DMS79 (cell line): ENCODE data around the gene FXYD5.
"Not testable (repeated sequence)": the region's sequence is repeated elsewhere in the genome, so short reads cannot be mapped to it uniquely, and the experiment has no call there.

Experiments used
- DNase-seq: peaks from one replicate; lab custom pipeline; 2025; lab: John Stamatoyannopoulos, UW

Gene FXYD5

GRCh38 chr19:35138305-35138892, 16.1 kb upstream of the FXYD5 start, which contains the start of gene FXYD1:
Gene FXYD1 (plus strand): TSS chr19:35138824. CDS start chr19:35140080, 1,256 bp downstream.
- no peak for DNase-seq

GRCh38 chr19:35140207-35140961, 14.2 kb upstream of the FXYD5 start:
- DNase-seq = no peak

GRCh38 chr19:35140962-35141836, 13.3 kb upstream of the FXYD5 start:
- no peak for DNase-seq

GRCh38 chr19:35141837-35142605, 12.5 kb upstream of the FXYD5 start:
- DNase-seq = no peak

DNA sequence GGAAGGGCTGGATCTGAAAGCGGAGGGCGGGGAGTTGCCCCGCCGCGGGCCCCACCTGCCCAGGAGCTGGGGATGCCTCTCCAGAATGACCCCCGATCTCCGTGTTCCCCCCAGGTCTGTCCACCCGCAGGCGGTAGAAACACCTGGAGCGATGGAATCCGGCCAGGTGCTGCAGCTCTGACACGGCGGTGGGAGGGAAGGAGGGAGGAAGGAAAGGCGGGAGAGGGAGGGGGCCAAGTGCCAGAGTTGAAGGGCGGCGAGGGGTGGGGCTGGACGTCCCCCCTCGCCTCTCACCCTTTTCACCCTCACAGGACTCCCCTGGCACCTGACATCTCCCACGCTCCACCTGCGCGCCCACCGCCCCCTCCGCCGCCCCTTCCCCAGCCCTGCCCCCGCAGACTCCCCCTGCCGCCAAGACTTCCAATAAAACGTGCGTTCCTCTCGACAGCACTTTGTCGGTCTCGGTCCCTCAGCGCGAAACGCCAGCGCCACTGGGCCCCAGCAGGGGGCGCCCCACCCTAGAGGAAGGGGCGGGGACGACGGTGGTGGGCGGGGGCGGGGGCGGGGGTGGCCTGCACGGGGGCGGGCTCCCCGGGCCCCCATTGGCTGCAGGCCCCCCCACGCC, 11.8 kb upstream of the FXYD5 start:
- DNase-seq = no peak

DNA sequence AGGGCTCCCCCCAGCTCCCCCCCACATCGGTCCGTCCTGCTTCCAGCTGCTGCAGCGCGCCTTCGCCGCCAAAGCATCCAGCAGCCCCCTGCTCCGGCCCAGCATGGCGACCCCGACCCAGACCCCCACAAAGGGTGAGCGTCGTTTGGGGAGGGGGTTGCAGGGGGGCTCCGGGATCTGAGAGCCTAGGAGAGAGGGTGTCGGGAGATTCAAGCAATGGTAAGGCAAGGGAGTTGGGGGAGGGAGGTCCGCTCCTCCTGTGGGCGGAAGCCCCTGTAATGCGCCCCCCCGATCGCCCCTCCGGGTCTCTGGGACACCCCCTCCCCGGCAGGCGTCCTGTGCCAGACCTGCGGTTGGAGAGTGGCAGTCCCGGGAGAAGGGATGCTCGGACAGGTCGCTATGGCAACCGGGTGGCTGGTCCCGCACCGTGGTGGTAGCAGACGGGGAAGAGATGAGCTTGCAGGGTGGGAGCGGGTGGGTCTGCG, 11.3 kb upstream of the FXYD5 start, which contains the start of gene FXYD7:
Gene FXYD7 (plus strand): TSS at position 25 of the 485 bp plus-strand sequence. CDS start 79 bp downstream, at position 104.
- DNase-seq = no peak

DNA sequence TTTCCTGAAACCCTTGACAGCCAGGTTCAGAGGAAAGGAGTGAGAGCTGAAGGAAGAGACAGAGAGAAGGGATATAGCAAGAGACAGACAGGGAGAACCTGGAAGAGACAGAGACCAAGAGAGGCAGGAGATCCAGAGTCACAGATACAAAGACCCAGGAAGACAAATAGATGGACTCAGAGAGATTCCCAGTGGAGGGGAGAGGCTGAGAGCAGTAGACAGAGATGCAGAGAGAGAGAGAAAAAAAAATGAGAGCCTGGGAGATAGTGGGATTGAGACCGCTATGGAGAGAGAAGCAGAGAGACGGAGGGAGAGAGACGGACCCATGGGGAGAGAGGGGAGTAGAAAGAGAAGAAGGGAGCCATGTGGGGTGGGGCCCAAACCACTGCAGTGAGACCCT, 10.7 kb upstream of the FXYD5 start:
- DNase-seq = no peak

DNA sequence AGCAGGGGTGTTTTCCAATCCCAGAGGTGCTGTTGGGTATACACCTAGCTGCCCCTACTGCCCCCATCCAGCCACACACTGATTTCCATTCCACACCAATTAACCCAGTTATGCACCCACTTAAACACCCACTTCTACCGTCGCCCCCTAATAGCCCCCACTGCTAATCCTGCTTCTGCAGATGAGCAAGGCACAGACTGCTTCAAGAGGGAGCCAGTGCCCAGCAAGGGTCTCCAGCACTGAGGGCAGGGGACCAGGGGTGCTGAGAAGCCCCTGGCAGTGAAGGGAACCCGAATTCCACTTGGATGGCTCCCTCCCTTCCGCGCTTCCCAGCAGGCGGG, 10.3 kb upstream of the FXYD5 start:
- no peak for DNase-seq

- DNase-seq = peak; percentile 36
Observed at GRCh38 chr19:35144600-35145436, 9.7 kb upstream of the FXYD5 start.

DNA sequence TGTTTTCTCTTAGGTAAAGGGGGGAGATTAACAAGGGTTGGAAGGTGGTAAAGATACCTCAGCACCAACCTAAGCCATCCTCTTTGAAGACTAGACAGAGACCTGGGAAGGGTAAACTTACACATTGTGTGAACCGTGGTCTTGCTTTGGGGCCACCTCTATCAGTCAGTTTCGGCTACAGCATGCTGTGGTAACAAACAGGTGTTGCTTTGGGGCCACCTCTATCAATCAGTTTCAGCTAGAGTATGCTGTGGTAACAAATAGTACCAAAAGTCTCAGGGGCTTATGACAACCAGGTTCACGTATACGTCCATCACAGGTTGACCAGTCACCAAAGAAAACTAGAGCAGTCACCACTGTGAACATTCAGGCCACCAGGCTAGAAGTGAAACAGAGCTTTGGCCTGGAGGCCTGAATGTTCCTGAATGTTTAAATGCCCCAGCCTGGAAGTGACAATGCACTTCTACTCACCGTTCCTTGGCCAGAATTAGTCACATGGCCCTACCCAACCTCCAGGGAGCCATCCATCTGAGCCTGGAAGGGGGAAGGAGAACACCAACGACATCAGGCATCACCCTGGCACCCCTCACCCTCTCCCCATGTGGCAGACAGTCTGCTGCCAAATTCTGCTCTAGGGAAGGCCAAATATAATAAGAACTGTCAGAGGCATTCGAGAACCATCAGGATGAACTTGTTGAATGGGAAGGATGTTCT, 7.6 kb upstream of the FXYD5 start:
- no peak for DNase-seq

DNA sequence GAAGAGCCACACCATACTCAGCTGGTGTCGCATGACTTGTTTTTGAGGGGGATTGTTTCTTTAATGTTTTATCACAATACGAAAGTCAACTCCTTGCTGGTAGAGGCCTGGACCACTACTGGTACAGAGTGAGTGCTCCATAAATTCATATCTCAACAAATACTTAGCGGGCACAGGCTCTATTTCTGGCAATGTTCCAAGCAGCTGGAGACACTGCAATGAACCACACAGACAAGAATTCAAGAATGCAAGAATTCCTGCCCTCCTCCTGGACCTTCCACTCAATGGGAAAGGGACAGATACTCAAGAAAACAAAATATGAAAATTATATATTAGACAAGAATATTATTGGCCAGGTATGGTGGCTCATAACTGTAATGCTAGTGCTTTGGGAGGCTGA, 5.1 kb upstream of the FXYD5 start:
- DNase-seq = no peak

DNA sequence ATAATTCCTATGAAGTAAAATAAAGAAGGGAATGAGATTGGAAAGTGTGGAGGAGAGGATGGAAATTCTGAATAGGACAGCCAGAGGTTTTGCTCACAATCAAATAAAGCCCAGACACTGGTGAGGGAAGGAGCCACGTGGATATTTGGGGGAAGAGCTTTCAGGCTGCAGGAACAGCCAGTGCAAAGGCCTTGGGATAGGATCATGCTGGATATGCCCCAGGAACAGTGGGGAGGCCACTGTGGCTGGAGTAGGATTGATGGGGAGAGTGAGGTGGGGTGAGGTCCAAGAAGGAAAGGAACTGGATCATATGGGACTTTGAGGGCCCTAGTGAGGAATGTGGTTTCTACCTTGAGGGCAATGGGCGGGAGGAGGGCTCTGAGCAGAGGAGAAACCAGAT, 4.1 kb upstream of the FXYD5 start:
- no peak for DNase-seq

GRCh38 chr19:35151273-35152065, 3.1 kb upstream of the FXYD5 start:
- DNase-seq = no peak

- not testable (repeated sequence) for DNase-seq
Observed at GRCh38 chr19:35153129-35153522, 1.4 kb upstream of the FXYD5 start.

DNA sequence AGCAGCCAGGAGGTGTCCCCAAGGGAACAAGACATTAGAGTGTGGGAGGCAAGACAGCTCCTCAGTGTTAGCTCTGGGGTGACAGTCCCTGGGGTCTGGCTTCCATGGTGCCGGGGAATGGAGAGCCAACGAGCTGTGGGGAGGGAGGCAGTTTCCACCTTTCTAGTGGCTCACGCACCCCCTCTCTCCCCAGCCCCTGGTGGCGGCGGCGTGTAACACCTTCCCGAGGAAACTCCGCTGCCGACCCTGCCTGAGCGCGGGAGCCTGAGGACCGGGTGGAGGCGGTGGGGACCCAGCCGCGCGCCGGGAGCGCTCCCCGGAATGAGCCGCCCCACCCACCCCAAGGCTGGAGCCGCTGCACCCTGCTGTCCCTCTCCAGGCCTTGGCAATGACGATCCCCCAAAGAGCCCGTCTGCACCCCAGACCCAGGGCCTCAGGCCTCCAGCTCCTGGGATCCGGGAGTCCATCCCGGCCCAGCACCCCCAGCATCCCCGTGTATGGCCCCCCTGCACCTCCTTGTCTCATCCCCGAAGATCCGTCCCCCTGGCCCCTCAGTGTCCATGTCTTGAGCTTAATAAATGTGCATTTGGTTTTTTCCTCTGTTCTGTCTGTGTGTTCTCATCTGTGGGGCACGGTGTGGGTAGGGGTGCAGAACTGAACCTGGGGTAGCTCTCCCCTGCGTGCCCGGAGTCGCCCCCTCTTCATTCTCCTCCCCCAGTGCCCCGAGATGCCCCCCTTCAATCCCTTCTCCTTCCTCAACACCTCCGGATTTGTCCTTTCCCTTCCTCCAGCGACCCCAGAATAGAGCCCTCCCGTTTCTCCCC, 622 bp upstream of the FXYD5 start:
- DNase-seq = peak; percentile 14

DNA sequence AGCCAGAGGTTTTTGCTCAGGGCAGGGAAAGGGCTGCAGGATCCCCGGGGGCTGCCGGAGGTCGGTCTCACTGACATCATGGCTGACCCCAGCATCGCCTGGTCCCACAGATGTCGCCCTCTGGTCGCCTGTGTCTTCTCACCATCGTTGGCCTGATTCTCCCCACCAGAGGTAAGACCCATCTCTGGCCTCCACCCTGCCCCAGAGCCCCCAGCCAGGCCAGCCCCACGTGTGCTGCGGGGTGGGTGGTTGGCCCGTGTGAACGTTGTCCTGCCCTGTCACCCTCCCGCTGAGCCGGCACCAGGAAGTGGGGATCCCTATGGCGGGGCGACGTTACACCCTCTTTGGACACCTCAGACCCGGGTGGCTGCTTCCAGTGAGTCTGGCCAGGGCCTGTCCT, 906 bp downstream of the FXYD5 start:
- no peak for DNase-seq

GRCh38 chr19:35155981-35156672, 1.6 kb downstream of the FXYD5 start:
- DNase-seq = no peak

DNA sequence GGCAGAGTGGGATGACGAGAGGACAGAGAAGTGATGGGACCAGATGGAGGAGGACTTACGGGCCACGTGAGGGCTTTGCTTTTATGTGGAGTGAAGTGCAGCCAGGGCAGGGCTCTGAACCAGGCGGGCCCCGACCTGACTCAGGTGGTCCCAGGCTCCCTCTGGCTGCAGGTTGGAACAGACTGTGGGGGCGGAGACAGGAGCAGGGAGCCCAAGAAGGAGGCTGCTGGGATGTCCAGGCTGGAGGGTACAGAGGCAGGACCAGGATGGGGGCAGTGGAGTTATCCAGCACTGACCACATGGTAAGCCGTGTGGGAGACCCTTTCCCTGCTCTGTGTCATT, 2.1 kb downstream of the FXYD5 start:
- DNase-seq = no peak
